ENCODE data around the gene RNGTT.

RNGTT gene

GRCh38 chr6:88562353-88563276 lies 400.8 kb downstream of the RNGTT start:
- Histone ChIP-seq H3K27ac (ENCODE audit: low read length) (no peak overlapping the region), H3K4me3 (ENCODE audit: low read depth in 1 of 2, low read length in 2 of 2) (no peak overlapping the region)

GRCh38 chr6:88561954-88562315 lies 401.5 kb downstream of the RNGTT start:
- Histone ChIP-seq H3K27ac (ENCODE audit: low read length) (no peak overlapping the region), H3K4me1 (ENCODE audit: control insufficient read depth in 1 of 2, insufficient read depth in 2 of 2, low read length in 2 of 2) (peaks cover 0 to 5% of the 10 kb centered on the region in 2 donors), H3K4me3 (ENCODE audit: low read depth in 1 of 2, low read length in 2 of 2) (no peak overlapping the region)

More at GRCh38 chr6:88562353-88563276, 400.8 kb downstream of the RNGTT start:
- H3K4me1 ChIP-seq (ENCODE audit: control insufficient read depth in 1 of 2, insufficient read depth in 2 of 2, low read length in 2 of 2) = peaks cover 0 to 5% of the 10 kb centered on the region in 2 donors
- H3K9me3 ChIP-seq (ENCODE audit: control insufficient read depth in 1 of 2, low read length in 2 of 2) = no peaks in the 10 kb centered on the region
- H3K36me3 ChIP-seq (ENCODE audit: control insufficient read depth in 1 of 2, insufficient read depth in 2 of 2, low read length in 2 of 2) = no peaks in the 10 kb centered on the region
- H3K27me3 ChIP-seq (ENCODE audit: low read depth, low read length) = no peaks in the 10 kb centered on the region

GRCh38 chr6:88561034-88561953 lies 402.1 kb downstream of the RNGTT start:
- Histone ChIP-seq H3K9me3 (ENCODE audit: control insufficient read depth in 1 of 2, low read length in 2 of 2) (no peaks in the 10 kb centered on the region), H3K36me3 (ENCODE audit: control insufficient read depth in 1 of 2, insufficient read depth in 2 of 2, low read length in 2 of 2) (no peaks in the 10 kb centered on the region), H3K27ac (ENCODE audit: low read length) (no peak overlapping the region), H3K4me3 (ENCODE audit: low read depth in 1 of 2, low read length in 2 of 2) (no peak overlapping the region), H3K4me1 (ENCODE audit: control insufficient read depth in 1 of 2, insufficient read depth in 2 of 2, low read length in 2 of 2) (peaks cover 0 to 5% of the 10 kb centered on the region in 2 donors), H3K27me3 (ENCODE audit: low read depth, low read length) (no peaks in the 10 kb centered on the region)

More at GRCh38 chr6:88561954-88562315, 401.5 kb downstream of the RNGTT start:
- H3K27me3 ChIP-seq (ENCODE audit: low read depth, low read length) = no peaks in the 10 kb centered on the region
- no peaks in the 10 kb centered on the region for H3K36me3 ChIP-seq (ENCODE audit: control insufficient read depth in 1 of 2, insufficient read depth in 2 of 2, low read length in 2 of 2)
- H3K9me3 ChIP-seq (ENCODE audit: control insufficient read depth in 1 of 2, low read length in 2 of 2) = no peaks in the 10 kb centered on the region

Data from muscle layer of duodenum (tissue), 2 donors.